ENCODE results near the gene MYO3B.
"Not testable (repeated sequence)": the region's sequence is repeated elsewhere in the genome, so short reads cannot be mapped to it uniquely, and the experiment has no call there.

MYO3B gene

DNA sequence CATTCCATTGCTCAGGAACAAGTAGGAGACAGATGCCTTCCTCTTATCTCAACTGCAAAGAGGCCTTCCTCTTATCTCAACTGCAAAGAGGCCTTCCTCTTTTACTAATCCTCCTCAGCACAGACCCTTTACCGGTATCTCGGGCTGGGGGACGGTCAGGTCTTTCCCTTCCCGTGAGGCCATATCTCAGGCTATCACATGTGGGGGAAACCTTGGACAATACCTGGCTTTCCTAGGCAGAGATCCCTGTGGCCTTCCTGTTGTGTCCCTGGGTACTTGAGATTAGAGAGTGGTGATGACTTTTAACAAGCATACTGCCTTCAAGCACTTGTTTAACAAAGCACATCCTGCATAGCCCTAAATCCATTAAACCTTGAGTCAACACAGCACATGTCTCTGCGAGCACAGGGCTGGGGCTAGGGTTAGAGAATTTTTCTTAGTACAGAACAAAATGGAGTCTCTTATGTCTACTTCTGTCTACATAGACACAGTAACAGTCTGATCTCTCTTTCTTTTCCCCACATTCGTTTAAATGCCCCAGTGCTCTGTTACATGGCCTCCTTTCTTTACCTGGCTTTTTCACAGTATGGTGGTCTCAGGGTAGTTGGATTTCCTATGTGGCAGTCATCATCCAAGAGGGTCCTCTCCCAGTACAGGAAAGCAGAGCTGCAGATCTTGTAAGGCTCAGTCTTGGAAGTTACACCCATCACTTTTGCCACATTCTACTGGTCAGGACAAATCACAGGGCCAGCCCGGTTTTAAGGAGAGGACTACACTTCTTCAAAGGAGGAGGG, 86.0 kb downstream of the MYO3B start:
- DNase-seq: not testable (repeated sequence)

DNA sequence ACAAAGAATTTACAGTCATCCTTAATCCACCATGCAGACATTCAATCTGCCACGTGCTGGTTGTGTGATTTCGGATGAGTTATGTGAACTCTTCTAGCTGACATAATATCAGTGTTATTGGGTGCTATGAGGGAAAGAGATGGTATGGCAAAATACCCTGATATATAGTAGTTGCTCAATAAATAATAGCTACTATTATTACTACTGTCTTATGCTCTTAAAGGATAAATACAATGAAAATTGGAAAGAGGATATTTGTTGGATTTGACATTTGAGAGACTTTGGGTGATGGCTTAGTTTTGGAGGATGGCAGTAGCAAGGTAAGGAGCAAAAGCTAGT, 86.5 kb downstream of the MYO3B start:
- DNase-seq: no peak

DNA sequence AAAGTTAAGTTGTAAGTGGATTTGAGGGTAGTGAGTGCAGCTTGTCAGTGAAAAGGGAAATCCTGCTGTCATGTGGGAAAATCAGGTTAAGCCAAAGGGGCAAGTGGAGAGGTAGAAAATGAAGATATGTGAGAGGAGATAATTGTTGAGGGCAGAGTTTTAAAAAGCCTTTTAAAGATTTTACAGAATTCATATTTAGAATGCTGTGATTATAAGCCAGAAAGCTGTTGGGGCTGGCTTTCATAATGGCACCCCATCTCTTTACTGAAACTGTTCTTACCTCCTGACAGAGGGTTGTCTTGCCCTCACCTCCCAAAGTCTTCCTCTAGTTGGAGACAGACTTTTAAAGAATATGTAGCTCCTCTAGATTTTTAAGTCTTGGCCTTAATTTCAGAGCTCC, 86.9 kb downstream of the MYO3B start:
- DNase-seq: no peak

DNA sequence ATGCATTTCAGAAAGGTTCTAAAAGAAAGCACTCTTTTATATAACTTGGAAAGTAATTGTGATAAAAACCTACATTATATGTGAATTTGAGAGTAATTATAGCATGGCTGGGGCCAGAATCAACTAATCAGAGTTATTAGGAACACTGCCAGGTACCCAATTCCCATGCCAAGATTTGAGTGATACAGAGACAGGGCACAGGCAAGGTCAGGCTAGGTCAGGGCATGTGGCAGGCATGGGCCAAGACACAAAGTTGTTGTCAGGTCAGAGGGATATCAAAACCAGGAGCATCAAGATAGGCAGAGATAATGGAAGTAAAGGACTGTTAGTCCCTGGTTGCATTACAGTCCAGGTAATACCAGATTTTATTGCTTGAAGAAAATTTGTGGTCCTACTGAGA, 87.4 kb downstream of the MYO3B start:
- DNase-seq: no peak

DNA sequence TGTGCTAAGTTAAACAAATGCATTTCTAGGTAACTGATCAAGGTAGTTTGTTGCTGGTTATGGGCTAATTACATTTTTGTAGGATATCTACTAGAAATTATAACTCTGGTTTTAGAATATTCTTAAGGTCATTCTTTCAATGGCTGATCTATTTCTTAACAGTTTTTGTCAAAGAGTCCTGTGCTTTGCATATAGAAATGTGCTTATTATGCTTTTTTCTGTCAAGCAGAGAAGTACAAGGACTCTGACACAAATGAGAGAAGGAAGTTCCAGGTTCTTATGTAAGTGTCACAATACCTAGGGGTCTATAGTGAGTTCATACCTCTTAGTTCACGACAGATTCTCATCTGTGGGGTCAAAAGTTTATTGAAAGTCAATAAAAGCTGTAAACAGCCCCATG, 88.4 kb downstream of the MYO3B start:
- no peak for DNase-seq

DNA sequence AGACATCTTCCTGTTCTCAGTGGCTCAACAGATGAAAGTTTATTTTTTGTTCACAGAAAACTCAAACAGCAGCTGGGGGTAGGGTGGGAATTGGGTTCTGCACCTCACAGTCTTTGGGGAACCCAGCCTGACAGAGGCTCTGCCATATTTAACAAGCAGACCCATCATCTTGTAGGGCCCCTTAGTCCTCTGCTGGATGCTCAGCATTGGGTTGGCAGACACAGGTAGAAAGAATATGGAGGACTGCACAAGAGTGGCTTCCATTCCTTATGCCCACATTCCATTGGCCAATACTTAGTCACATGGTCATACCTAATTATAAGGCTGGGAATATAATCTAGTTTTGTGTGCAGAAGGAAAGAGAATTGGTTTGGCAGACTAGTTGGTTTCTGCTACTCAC, 89.1 kb downstream of the MYO3B start:
- DNase-seq: no peak

DNA sequence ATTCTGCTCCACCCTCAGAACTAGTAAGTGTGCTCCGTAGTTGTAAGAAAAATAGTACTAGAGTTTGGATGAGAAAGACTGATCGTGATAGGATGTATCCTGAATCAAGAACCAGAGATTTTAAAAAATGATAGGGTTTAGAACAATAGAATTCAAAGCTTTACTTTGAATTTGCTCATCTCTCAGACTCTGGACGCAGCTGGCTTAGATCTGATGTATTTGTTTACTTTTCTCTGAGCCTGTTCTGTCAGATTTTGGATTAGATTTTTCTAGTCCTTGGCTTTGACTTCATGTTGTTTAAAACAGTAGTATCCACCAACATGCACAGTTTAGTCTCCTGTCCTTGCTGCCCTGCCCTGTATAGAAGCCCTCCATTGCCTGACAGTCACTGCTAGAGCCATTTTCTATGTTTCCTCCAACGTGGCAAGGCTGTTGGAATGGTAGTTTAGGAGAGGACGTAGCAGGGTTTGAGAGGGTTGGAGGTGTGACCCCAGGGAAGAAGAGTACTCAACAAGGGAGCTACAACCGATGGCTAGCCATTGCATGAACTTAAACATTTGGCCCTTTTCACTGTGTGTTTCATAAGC, 92.4 kb downstream of the MYO3B start:
- DNase-seq: no peak

DNA sequence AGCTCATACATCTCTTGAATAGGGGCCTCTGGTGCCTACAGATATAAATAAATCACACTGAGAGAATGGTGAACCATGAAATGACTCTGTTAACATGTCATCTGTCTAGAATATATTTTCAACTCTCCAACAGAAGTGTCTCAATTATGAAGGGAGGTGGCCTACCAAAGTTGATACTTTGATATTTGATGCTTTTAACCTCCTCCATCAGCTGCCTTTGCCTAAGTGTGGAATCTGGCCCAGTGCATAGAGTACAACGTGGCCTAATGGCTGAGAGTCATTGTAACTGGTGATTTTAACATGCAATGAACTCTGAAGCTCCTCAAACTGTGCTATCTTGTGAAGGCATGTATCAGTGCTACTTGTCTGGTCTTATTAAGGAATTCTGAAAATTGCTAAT, 93.4 kb downstream of the MYO3B start:
- DNase-seq: no peak

DNA sequence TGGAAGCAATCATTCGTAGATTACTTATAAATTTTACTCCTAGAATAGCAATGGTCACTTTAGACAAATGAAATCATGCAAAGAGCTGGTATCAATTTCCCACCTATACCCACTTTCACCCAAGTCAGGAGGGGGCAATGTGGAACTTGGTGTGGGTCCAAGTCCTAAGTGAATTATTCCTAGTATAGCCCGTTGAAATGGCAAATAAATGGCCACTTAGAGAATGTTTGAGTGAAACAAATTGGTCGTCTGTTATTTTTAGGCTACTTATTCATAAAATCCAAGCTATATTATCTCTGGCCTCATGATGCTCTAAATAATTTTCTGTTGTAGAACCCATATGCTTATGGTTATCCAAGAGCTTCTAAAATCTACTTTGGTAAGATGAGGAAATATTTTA, 98.1 kb downstream of the MYO3B start:
- DNase-seq: no peak

DNA sequence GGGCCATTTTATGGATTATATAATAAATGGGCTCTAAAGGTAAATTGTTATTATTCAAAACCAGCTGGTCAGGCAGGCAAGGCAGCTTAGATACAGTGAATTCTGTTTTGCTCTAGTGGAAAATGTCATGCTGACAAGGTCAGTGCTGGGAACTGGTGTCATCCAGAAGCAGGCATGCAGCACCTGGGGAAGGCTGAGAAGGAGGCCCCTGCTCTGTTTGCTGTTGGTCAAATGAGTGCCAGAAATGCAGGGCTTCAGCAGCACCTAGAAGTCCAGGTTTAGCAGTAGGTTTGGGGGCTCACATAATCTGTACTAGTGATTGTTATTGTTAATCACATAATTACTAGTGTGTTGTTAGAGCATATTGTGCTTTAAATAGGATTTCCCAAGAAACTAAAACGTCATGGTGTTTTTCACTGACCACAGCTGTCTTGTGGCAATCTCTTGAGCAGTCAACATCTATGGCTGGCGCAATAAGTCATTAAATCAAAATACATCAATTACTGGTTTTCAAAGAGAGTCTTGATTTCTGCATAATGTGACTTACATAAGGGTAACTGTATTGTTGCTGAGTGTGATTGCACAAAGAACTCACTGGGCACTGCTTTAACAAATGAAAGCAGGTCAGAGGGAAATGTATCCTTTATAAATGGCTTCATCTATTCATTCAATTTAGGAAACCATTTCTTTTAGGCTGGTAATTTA, 99.1 kb downstream of the MYO3B start:
- no peak for DNase-seq

DNA sequence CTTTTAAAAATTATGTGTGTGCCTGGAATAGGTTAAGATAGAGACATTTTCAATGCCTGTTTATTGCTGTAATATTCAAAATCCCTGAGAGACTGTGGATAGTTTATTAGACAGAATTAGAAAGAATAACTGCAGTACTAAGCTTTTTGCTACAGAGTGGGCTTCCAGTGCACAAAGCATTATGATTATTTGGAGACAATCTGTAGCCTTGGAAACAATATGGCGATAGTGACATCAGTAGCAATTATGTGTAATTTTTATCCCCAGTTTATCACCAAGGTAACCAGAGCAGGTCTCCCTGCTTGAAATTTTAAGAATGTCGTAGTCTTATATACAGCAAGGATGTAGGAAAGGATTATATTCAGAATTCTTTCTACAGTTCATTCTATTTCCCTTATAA, 100.0 kb downstream of the MYO3B start:
- DNase-seq: no peak

DNA sequence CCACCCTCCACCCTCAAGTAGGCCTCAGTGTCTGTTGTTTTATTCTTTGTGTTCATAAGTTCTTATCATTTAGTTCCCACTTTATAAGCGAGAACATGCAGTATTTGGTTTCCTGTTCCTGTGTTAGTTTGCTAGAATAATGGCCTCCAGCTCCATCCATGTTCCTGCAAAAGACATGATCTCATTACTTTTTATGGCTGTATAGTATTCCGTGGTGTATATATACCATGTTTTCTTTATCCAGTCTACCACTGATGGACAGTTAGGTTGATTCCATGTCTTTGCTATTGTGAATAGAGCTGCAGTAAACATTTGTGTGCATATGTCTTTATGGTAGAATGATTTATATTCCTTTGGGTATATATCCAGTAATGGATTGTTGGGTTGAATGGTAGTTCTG, 101.7 kb downstream of the MYO3B start:
- not testable (repeated sequence) for DNase-seq

DNA sequence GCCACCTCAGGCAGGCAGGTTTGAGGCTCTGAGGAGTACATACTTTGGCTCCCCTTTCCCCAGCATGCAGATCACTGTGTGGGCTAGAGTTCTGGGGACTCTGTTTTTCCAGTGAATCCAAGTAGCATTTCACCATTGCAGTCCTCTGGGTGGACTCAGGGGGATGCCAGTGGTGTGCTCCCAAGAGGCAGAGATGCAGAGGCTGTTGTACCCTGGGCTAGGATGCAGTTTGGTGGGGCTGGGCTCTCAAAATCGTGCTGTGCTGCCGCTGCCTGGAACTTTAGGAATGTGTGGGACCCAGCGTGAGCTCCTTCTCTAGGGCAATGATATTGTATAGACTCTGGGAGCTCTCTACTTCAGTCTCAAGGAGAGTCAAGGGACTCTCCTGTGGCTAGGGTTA, 104.9 kb downstream of the MYO3B start:
- DNase-seq: no peak

DNA sequence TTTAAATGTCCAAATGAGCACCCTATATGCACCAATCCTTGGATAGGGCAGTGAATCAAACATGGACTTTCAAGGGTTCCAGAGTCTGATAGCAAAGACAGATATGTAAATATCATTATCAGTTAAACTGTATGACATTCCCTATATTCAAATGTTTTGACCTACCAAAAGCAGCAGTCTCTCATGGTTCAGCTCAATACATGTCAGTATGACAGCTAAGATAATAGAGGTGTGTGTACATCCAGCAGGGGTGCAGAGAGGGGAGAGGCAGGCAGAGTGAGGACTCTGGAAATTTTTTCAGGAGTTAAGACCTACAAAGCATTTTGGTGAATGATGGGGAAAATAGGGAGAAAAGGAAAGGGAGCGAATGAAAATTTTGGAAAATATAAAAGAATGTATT, 106.3 kb downstream of the MYO3B start:
- DNase-seq: no peak

DNA sequence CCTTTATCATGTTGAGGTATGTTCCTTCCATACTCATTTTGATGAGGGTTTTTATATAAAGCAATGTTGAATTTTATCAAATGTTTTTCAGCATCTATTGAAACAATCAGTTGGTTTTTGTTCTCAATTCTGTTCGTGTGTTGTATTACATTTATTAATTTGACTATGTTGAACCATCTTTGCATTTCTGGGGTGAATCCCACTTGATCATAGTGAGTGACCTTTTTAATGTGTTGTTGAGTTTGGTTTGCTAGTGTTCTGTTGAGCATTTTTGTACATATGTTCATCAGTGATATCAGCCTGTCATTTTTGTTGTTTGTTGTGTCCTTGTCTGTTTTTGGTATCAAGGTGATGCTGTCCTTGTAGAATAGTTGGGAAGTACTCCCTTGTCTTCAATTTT, 110.9 kb downstream of the MYO3B start:
- no peak for DNase-seq

DNA sequence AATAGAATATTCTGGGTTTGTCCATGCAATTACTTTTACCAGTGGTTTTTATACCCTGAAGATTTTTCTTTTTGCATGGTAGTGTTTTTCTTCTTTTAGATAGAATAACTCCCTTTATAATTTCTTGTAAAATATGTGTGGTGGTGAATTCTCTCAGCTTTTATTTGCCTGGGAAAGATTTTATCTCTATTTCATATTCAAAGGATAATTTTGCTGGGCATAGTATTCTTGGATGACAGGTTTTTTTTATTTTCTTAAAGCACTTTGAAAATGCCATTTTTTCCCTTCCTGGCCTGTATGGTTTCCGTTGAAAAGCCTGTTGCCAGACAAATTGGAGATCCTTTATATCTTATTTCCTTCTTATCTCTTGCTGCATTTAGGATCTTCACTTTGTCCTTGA, 113.5 kb downstream of the MYO3B start:
- DNase-seq: no peak

DNA sequence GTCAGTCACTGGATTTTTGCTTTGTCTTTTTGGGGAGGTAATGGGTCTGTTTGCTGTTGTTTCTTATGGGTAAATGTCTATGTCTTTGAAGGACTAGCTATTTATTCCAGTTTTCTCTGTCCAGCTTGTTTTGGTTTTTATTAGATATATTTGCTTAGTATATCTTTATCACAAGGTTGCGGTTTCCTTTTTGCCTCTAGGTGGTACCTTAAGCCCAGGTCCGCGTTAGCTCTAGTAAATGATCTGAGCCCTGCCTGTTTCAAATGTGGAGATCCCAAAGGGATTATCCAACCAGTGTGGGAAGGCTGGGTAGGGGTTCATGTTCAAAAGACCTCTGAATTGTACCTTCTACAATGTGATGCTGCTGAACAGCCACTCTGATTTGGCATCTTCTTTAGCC, 114.5 kb downstream of the MYO3B start:
- DNase-seq: no peak

DNA sequence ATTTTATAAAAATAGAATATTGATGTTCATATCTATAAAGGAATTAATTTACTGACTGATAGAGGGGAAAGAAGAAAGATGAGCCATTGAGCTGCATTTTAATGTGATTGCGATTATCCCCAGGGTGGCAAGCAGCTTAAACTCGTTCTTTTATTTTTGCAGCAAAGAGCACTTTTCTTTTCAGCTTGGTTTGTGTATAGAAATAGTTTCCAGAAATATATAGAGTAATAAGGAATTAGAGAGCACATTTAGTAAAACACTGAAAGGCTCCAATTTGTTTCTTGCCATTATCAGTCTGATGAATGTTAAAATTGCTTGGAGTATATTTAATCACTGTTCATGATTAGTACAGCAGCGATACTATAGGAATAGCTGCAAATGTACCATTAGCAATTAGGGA, 119.5 kb downstream of the MYO3B start:
- DNase-seq: no peak

DNA sequence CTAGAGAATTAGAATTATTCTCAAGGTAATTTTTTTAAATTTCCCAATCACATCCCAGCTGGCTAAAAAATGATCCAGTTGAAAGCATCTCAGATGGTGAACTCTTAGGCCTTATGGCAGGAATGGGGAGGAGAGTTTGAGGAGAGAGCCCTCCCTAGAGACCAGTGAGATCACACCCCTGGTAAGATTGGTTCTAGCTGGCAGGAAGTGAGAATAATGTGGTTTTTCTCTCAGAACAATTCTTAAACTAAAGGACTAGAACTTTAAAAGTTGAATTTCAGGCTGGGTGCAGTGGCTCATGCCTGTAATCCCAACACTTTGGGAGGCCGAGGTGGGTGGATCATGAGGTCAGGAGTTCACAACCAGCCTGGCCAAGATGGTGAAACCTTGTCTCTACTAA, 120.2 kb downstream of the MYO3B start:
- no peak for DNase-seq

DNA sequence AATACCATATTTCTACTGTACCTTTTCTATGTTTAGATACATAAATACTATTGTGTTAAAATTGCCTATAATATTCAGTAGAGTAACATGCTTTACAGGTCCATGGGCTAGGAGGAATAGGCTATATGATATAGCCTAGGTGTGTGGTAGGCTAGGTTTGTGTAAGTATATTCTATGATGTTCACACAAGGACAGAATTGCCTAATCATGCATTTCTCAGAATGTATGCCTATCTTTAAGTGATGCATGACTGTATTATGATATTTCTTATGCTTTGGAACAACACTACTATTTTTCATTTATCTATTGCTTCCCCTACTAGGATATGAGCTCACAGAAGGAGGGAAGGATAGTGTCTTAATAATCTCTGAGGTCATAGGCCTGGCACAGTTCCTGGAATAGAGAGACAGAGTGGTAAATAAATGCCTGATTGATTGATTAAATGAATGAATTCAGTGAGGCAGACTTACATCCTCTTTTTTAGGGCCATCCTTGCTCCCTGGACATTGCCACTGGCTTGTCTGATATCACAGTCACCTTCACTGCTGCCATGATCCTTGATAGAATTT, 121.0 kb downstream of the MYO3B start:
- DNase-seq: no peak

DNA sequence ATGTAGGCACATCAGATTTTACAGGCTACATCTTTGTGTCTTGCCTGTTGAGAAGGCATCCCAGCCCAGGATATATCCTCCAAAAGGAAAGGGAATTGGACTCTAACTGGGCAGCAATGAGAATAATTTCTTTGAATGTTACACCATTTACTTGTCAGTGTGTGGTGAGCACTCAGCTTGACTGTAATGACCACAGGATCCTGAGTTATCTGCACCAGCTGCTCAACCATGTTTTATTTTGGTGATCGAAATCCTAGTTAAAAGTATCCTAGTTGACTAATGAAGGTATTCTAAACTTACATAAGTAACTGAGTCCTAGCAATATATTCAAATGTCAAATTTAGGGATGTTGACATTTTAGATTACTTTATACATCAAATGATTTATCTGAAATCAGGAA, 123.0 kb downstream of the MYO3B start:
- DNase-seq: no peak

DNA sequence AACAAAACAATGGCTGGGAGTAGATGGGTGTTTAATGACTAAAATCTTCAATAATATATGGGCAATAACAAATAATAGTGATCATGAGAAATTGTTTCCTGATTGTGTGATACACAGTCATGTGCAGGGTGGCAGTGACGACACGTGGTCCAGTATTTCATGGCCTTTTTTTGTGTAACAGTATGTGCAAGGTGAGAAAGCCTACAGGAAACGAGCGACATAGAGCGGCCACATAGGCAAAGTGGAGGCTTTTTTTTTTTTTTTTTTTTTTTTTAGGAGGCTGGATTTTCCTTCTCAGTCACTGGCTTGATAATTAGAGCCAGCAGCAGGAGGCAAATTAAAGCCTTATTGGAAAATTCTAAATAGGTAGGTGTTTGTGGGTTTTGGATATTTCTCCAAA, 123.7 kb downstream of the MYO3B start:
- no peak for DNase-seq

DNA sequence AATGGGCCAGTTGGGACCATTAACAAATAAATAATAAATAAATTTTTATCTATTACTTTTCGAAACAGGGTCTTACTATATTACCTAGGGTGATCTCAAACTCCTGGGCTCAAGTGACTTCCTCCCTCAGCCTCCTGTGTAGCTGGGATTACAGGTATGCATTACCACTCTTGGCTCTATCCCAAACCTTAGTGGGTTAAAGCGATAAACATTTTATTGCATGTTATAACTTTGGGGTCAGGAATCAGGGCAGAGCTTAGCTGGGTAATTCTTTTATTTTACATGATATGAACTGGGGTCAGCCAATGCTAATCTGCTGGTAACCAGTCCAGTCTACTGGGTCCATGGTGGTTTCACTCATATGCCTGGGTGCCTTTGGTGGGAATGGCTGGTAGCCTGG, 127.8 kb downstream of the MYO3B start:
- DNase-seq: no peak

DNA sequence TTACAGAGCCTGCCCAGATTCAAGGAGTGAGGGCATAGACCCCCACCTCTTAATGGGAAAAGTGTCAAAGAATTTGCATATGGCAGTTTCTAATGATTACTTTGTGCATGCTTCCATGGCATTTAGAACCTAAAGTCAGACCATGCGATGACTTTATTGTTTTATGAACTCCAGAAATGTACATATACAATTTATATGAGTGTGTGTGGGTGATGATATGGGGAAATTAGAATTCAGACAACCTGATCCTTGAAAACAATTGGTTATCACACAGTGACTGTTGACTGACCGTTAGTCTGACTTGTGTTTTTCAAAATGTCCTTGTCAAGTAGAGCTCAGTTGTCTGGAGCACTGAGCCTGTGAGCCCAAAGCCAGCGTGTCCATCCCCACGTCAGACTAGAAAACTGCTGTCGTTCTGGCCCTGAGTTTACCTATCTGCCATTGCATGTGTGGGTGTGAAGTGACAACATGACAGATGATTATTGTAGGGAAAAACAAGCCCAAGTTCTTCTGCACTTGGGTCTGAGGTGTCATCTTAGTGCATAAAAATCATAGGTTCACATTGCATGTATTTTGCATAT, 128.4 kb downstream of the MYO3B start:
- no peak for DNase-seq

Measured in T-helper 9 cell (primary cell).